ENCODE measurements around the gene TMEM63B. TPM values are rescaled to one million over a fixed set of nuclear protein-coding genes. Genes with fewer than 3 reads are reported as not detected.

TMEM63B gene
- total RNA-seq, 4 donors from 2014 or later, result 27.2 to 71.9 (median 43.7) TPM

GRCh38 chr6:44099192-44099591 is 28.2 kb upstream of the TMEM63B start:
- in situ Hi-C loops (cut with MboI; ENCODE audit: low sequenced_read_pairs in 4 of 4) (loop anchor here (25.0 kb wide), 1 partner anchor 437 kb away; no protein-coding TSS in a partner anchor), intact Hi-C loops (cut with DNase I; ENCODE audit: low total_unique reads) (loop anchor here (5.0 kb wide), 2 partner anchors 33 to 238 kb away; no protein-coding TSS in a partner anchor)
- Histone ChIP-seq H3K36me3 (peaks cover 0 to 7% of the 10 kb centered on the region in 2 donors), H3K27me3 (no peaks in the 10 kb centered on the region), H3K4me1 (peaks cover 12 to 18% of the 10 kb centered on the region in 2 donors), H3K27ac (no peak overlapping the region), H3K4me3 (no peak overlapping the region), H3K9me3 (no peaks in the 10 kb centered on the region)
- DNase-seq (no peak), ATAC-seq (no peak)
- no peak for TF ChIP-seq POLR2A (IDR thresholded peaks at IDR 0.05)
- no peak for TF ChIP-seq CTCF (IDR thresholded peaks at IDR 0.05 in 4 of 5, conservative IDR thresholded peaks at IDR 0.05 in 1 of 5)

- peak overlapping the region in 3 of 4 donors; percentile 3 to 52 (median 31) for H3K27ac ChIP-seq
- H3K4me1 ChIP-seq, result peaks cover 22 to 27% of the 10 kb centered on the region in 2 donors
- H3K4me3 ChIP-seq, result no peak overlapping the region
- H3K27me3 ChIP-seq, result no peaks in the 10 kb centered on the region
- H3K36me3 ChIP-seq, result peaks cover 0 to 7% of the 10 kb centered on the region in 2 donors
- no peak for TF ChIP-seq POLR2A (IDR thresholded peaks at IDR 0.05)
- TF ChIP-seq CTCF (IDR thresholded peaks at IDR 0.05 in 4 of 5, conservative IDR thresholded peaks at IDR 0.05 in 1 of 5), result peak; percentile 43 to 57 (median 50)
- intact Hi-C loops (cut with DNase I; ENCODE audit: low total_unique reads) (no loop called here), in situ Hi-C loops (cut with MboI; ENCODE audit: low sequenced_read_pairs in 4 of 4) (loop anchor here (5.0 to 25.0 kb wide), 4 partner anchors 42 to 137 kb away; partner anchors contain the start of gene HSP90AB1 (in 1 of the 4))
- DNase-seq (no peak), ATAC-seq (peak; percentile 26 to 50)
- no peaks in the 10 kb centered on the region for H3K9me3 ChIP-seq
Observed at GRCh38 chr6:44100088-44100550, 27.2 kb upstream of the TMEM63B start.

GRCh38 chr6:44101832-44102231 is 25.5 kb upstream of the TMEM63B start:
- no peaks in the 10 kb centered on the region for H3K9me3 ChIP-seq
- TF ChIP-seq POLR2A (IDR thresholded peaks at IDR 0.05), result no peak
- TF ChIP-seq CTCF (IDR thresholded peaks at IDR 0.05 in 4 of 5, conservative IDR thresholded peaks at IDR 0.05 in 1 of 5), result no peak
- intact Hi-C loops (cut with DNase I; ENCODE audit: low total_unique reads), result no loop called here
- peaks cover 0 to 7% of the 10 kb centered on the region in 2 donors for H3K36me3 ChIP-seq
- in situ Hi-C loops (cut with MboI; ENCODE audit: low sequenced_read_pairs in 4 of 4), result loop anchor here (5.0 to 25.0 kb wide), 4 partner anchors 40 to 135 kb away; partner anchors contain the start of gene HSP90AB1 (in 1 of the 4)
- H3K4me3 ChIP-seq, result no peak overlapping the region
- ATAC-seq (no peak), DNase-seq (no peak)
- peaks cover 39 to 44% of the 10 kb centered on the region in 2 donors for H3K4me1 ChIP-seq
- H3K27me3 ChIP-seq, result no peaks in the 10 kb centered on the region
- H3K27ac ChIP-seq, result peak overlapping the region in 3 of 4 donors; percentile 31 to 55 (median 52)

- H3K27me3 ChIP-seq, result no peaks in the 10 kb centered on the region
- peak overlapping the region in 3 of 4 donors; percentile 31 to 52 (median 37) for H3K27ac ChIP-seq
- H3K4me1 ChIP-seq, result peaks cover 39 to 49% of the 10 kb centered on the region in 2 donors
- TF ChIP-seq POLR2A (IDR thresholded peaks at IDR 0.05), result no peak
- no peak for TF ChIP-seq CTCF (IDR thresholded peaks at IDR 0.05 in 4 of 5, conservative IDR thresholded peaks at IDR 0.05 in 1 of 5)
- H3K36me3 ChIP-seq, result peaks cover 0 to 7% of the 10 kb centered on the region in 2 donors
- no peaks in the 10 kb centered on the region for H3K9me3 ChIP-seq
- intact Hi-C loops (cut with DNase I; ENCODE audit: low total_unique reads), result no loop called here
- DNase-seq (no peak), ATAC-seq (no peak)
- no peak overlapping the region for H3K4me3 ChIP-seq
- in situ Hi-C loops (cut with MboI; ENCODE audit: low sequenced_read_pairs in 4 of 4), result loop anchor here (5.0 to 25.0 kb wide), 4 partner anchors 40 to 135 kb away; partner anchors contain the start of gene HSP90AB1 (in 1 of the 4)
Observed at GRCh38 chr6:44102527-44102926, 24.8 kb upstream of the TMEM63B start.

Data from gastrocnemius medialis (tissue), 4 donors.